Sigmoid colon (tissue), 7 donors: ENCODE results near the gene CLDN22. TPM values are rescaled to one million over a fixed set of nuclear protein-coding genes. Genes with fewer than 3 reads are reported as not detected.

Experiments used
- DNase-seq: peaks from one replicate; pipeline ENCODE4 v3.0.0-alpha.2; 2019
- H3K27ac ChIP-seq, 4 donors: fragments of 200-600 bp; sonication (generic); one replicate each; pipeline ENCODE4 v1.5.1; 2016 to 2019; ENCODE audit warnings: mild to moderate bottlenecking in 1 of 4
- H3K27me3 ChIP-seq, 3 donors: fragments of 200-600 bp; sonication (generic); one replicate each; pipeline ENCODE4 v1.5.1; 2019; ENCODE audit warnings: mild to moderate bottlenecking in 1 of 3
- H3K36me3 ChIP-seq, 4 donors: fragments of 200-600 bp; sonication (generic); one replicate each; pipeline ENCODE4 v1.5.1; 2016 to 2019
- H3K4me1 ChIP-seq, 4 donors: fragments of 200-600 bp; sonication (generic); one replicate each; pipeline ENCODE4 v1.5.1; 2017 to 2019
- H3K4me3 ChIP-seq, 4 donors: fragments of 200-600 bp; sonication (generic); one replicate each; pipeline ENCODE4 v1.5.1; 2017 to 2019; ENCODE audit warnings: mild to moderate bottlenecking in 2 of 4, moderate library complexity in 1 of 4
- H3K9me3 ChIP-seq, 4 donors: fragments of 200-600 bp in 3 of 4; sonication (generic) in 3 of 4; one replicate each; pipeline versions ENCODE4 v1.5.1 to v1.6.1; 2013 to 2019
- CTCF ChIP-seq, 4 experiments: fragments of 450-650 bp in 3 of 4; fragments of 200-600 bp in 1 of 4; IDR thresholded peaks; one replicate each; pipeline ENCODE4 v1.5.1; 2016 to 2019; ENCODE audit warnings: antibody characterized with exemption in 4 of 4, mild to moderate bottlenecking in 3 of 4, moderate library complexity in 2 of 4
- EP300 ChIP-seq, 4 donors: sonication (generic); formaldehyde crosslinking; IDR thresholded peaks; one replicate each; pipeline ENCODE4 v1.6.1; 2017; ENCODE audit warnings: antibody characterized with exemption in 4 of 4
- POLR2A ChIP-seq, 2 donors: fragments of 450-650 bp; IDR thresholded peaks; one replicate each; pipeline ENCODE4 v1.6.1; 2016; ENCODE audit warnings: antibody characterized with exemption in 2 of 2, mild to moderate bottlenecking in 2 of 2, moderate library complexity in 2 of 2
- POLR2AphosphoS5 ChIP-seq, 4 donors: sonication (generic); formaldehyde crosslinking; IDR thresholded peaks; one replicate each; pipeline ENCODE4 v1.6.1; 2017; ENCODE audit warnings: antibody characterized with exemption in 4 of 4
- WGBS, 2 donors: extraction: QIAGEN DNeasy Blood & Tissue Kit; methylation state at CpG; one replicate each; pipeline ENCODE4 v1.1.7; 2013; 5-methylcytosine and 5-hydroxymethylcytosine counted together
- intact Hi-C: fragments of 100-400 bp; cut with DNase I; formaldehyde crosslinking; loops from one replicate; pipeline ENCODE4 v1.15.1; 2023
- polyA plus RNA-seq, 3 donors: library from polyadenylated mRNA; stranded (reverse); fragments of 200-250 nt; gene quantifications; one replicate each; pipeline ENCODE4 v1.2.3, GENCODE V29; 2013
- total RNA-seq, 4 donors: library from RNA; depleted of rRNA; stranded (reverse); fragments of >200 nt; gene quantifications; one replicate each; pipeline ENCODE4 v1.1.0, GENCODE V29; 2016
- donor health status: healthy with polysubstance abuse.
- donor health status: Bipolar disorder and iron deficiency.
- donor health status: healthy.

Gene CLDN22
- total and polyA plus RNA-seq, 7 donors = not detected

DNA sequence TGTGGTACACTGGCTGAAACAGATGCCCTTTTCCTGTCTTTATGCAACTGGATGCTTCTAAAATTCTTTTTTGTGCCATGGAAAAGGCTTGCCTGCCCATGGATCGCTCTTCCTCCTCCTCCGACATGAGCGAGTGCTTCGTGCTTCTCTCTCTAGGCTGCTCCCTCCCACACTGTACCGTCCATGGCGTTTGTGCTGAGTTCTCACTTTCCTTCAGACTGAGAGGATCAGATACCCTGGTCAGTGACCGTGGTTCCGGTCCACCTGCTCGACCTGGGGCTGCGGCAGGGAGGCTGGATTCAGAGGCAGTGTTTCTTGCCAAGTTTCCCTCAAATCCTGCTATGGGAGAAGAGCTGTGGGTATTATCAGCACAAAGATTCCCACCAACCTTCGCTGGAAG, 12.4 kb upstream of the CLDN22 start:
- H3K9me3 ChIP-seq = no peaks in the 10 kb centered on the region
- intact Hi-C loops = no loop called here
- no peak overlapping the region for H3K4me3 ChIP-seq
- no peaks in the 10 kb centered on the region for H3K36me3 ChIP-seq
- H3K27ac ChIP-seq = no peak overlapping the region
- no peaks in the 10 kb centered on the region for H3K4me1 ChIP-seq
- H3K27me3 ChIP-seq = peaks cover 0 to 8% (median 0%) of the 10 kb centered on the region in 3 donors
- 87 to 88% methylated on average over 11 of the region's 11 CpGs for WGBS, 2 donors
- DNase-seq = no peak
- no peak for TF ChIP-seq POLR2A (IDR thresholded peaks at IDR 0.05)
- no peak for TF ChIP-seq POLR2AphosphoS5 (IDR thresholded peaks at IDR 0.05)
- no peak for TF ChIP-seq CTCF (IDR thresholded peaks at IDR 0.05)
- TF ChIP-seq EP300 (IDR thresholded peaks at IDR 0.05) = no peak

GRCh38 chr4:183330841-183331240, 10.8 kb upstream of the CLDN22 start:
- H3K4me1 ChIP-seq = no peaks in the 10 kb centered on the region
- peaks cover 0 to 3% (median 0%) of the 10 kb centered on the region in 3 donors for H3K27me3 ChIP-seq
- H3K27ac ChIP-seq = no peak overlapping the region
- TF ChIP-seq CTCF (IDR thresholded peaks at IDR 0.05) (no peak), POLR2A (IDR thresholded peaks at IDR 0.05) (no peak), POLR2AphosphoS5 (IDR thresholded peaks at IDR 0.05) (no peak), EP300 (IDR thresholded peaks at IDR 0.05) (no peak)
- H3K4me3 ChIP-seq = no peak overlapping the region
- no peak for DNase-seq
- H3K36me3 ChIP-seq = no peaks in the 10 kb centered on the region
- intact Hi-C loops = no loop called here
- WGBS, 2 donors = 92% methylated on average over 2 of the region's 2 CpGs
- no peaks in the 10 kb centered on the region for H3K9me3 ChIP-seq

DNA sequence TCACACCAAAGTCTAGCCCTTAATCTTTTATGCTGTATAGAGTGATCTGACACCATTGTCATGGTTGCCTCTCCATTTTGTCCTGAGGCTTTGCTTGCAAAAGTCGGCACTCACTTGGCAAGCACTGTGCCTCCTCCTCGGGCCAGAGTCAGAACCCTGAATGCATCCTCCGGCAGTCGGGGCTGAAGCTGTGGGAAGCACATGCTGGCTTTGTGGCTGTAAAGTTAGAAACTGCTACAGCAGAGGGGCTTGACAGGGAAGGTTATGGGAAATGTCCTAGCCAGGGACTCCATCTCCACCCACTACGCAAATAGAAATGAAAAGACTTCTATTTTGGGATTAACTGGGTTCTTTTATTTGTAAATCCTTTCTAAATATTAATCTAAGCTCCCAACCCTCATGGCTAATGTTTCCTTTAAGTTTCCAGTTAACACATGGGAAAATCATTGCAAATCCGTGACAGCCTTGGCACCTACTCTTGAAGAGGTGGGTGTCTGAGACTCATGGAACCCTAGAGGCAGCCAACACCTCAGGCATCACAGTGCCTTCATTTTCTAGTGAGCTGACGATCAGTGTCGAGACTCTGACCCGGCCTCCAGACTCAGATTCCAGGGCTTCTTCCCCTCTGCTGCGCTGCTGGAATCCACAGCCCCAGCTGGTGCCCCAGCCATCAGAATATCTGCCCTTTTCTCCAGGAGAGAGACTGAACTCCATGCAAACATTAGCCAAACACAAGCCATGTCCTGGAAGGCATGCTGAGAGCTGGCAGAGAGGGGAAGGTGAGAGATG, 10.1 kb upstream of the CLDN22 start:
- TF ChIP-seq POLR2A (IDR thresholded peaks at IDR 0.05) (no peak), POLR2AphosphoS5 (IDR thresholded peaks at IDR 0.05) (no peak)
- Histone ChIP-seq H3K27me3 (no peaks in the 10 kb centered on the region), H3K27ac (no peak overlapping the region), H3K4me1 (no peaks in the 10 kb centered on the region), H3K36me3 (no peaks in the 10 kb centered on the region), H3K4me3 (no peak overlapping the region), H3K9me3 (no peaks in the 10 kb centered on the region)
- no peak for DNase-seq
- intact Hi-C loops = no loop called here
- WGBS, 2 donors = 77 to 79% methylated on average over 10 of the region's 10 CpGs

DNA sequence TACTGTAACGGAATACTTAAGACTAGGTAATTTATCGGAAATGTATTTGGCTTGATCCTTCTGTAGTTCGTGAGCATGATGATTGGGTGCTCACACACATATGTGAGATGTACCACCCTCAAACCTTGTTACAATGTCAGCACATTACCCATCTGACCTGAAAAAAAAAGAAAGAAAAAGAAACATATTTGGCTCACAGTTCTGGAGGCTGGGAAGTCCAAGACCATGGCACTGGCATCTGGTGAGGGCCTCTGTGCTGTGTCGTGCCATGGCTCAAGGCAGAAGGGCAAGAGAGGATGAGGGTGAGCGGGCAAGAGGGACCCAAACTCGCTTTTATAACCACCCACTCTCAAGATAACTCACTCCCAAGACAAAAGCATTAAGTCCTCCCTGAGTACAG, 9.2 kb upstream of the CLDN22 start:
- intact Hi-C loops = no loop called here
- H3K4me3 ChIP-seq = no peak overlapping the region
- no peaks in the 10 kb centered on the region for H3K9me3 ChIP-seq
- 87 to 94% methylated on average over 6 of the region's 6 CpGs for WGBS, 2 donors
- no peaks in the 10 kb centered on the region for H3K4me1 ChIP-seq
- no peaks in the 10 kb centered on the region for H3K36me3 ChIP-seq
- H3K27ac ChIP-seq = no peak overlapping the region
- TF ChIP-seq CTCF (IDR thresholded peaks at IDR 0.05) (no peak), POLR2A (IDR thresholded peaks at IDR 0.05) (no peak), POLR2AphosphoS5 (IDR thresholded peaks at IDR 0.05) (no peak), EP300 (IDR thresholded peaks at IDR 0.05) (no peak)
- H3K27me3 ChIP-seq = no peaks in the 10 kb centered on the region
- no peak for DNase-seq

DNA sequence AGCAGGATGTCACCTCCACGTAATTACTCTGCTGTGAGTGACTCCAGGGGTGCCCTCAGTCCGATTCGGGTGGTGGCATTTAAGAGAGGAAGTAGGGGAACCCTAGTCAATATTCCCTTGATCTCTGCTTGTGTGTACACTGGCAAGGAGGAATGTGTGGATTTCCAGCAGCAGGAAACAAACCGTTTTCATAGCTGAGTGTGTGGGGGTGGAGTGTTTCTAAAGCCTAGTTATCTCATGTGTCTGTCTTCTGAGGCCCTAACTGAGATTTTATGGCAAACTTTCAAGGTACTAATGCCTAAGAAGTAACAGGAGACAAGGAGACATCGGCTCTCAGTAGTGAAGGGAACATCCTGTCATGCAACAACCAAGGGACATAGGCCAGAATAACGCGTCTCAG, 8.8 kb upstream of the CLDN22 start:
- Histone ChIP-seq H3K4me1 (no peaks in the 10 kb centered on the region), H3K36me3 (no peaks in the 10 kb centered on the region), H3K27me3 (no peaks in the 10 kb centered on the region), H3K27ac (no peak overlapping the region), H3K9me3 (no peaks in the 10 kb centered on the region), H3K4me3 (no peak overlapping the region)
- WGBS, 2 donors = 59 to 63% methylated on average over 7 of the region's 7 CpGs
- intact Hi-C loops = no loop called here
- DNase-seq = no peak
- TF ChIP-seq EP300 (IDR thresholded peaks at IDR 0.05) (no peak), POLR2AphosphoS5 (IDR thresholded peaks at IDR 0.05) (no peak), POLR2A (IDR thresholded peaks at IDR 0.05) (no peak), CTCF (IDR thresholded peaks at IDR 0.05) (no peak)
